Esophagus muscularis mucosa (tissue), 4 donors: ENCODE measurements around the gene IQGAP2. TPM values are rescaled to one million over a fixed set of nuclear protein-coding genes. Genes with fewer than 3 reads are reported as not detected.

Source experiments
- DNase-seq: peaks from one replicate; pipeline ENCODE4 v3.0.0-alpha.2; 2017; ENCODE audit errors: extremely low spot score
- H3K27ac ChIP-seq, 4 donors: fragments of 200-600 bp; sonication (generic); replicated peaks in 1 of 4; 1 replicate in 3 of 4; 2 replicates in 1 of 4; pipeline ENCODE4 v1.5.1; 2016 to 2019; ENCODE audit warnings: mild to moderate bottlenecking in 1 of 4
- H3K27me3 ChIP-seq, 4 donors: fragments of 200-600 bp; sonication (generic); one replicate each; pipeline versions ENCODE4 v1.5.1 to v1.6.0; 2016 to 2019
- H3K36me3 ChIP-seq, 4 donors: fragments of 200-600 bp; sonication (generic); one replicate each; pipeline ENCODE4 v1.5.1; 2016 to 2019
- H3K4me1 ChIP-seq, 4 donors: fragments of 200-600 bp; sonication (generic); one replicate each; pipeline ENCODE4 v1.5.1; 2016 to 2019
- H3K4me3 ChIP-seq, 4 donors: fragments of 200-600 bp; sonication (generic); 1 replicate in 2 of 4; 2 replicates in 2 of 4; pipeline ENCODE4 v1.5.1; 2016 to 2019; ENCODE audit warnings: mild to moderate bottlenecking in 4 of 4, moderate library complexity in 1 of 4
- H3K9me3 ChIP-seq, 4 donors: fragments of 200-600 bp; sonication (generic); 1 replicate in 3 of 4; 2 replicates in 1 of 4; pipeline ENCODE4 v1.5.1; 2016 to 2019
- CTCF ChIP-seq, 3 experiments: fragments of 200-600 bp in 2 of 3; fragments of 450-650 bp in 1 of 3; sonication (generic) in 2 of 3; IDR thresholded peaks; one replicate each; pipeline ENCODE4 v1.5.1; 2017 to 2019; ENCODE audit warnings: antibody characterized with exemption in 3 of 3, mild to moderate bottlenecking in 2 of 3, moderate library complexity in 1 of 3
- EP300 ChIP-seq: sonication (generic); formaldehyde crosslinking; IDR thresholded peaks from one replicate; pipeline ENCODE4 v1.6.1; 2017; ENCODE audit warnings: antibody characterized with exemption
- POLR2A ChIP-seq: fragments of 450-650 bp; IDR thresholded peaks from one replicate; pipeline ENCODE4 v1.6.1; 2017; ENCODE audit warnings: antibody characterized with exemption, moderate library complexity, mild to moderate bottlenecking, low read depth
- POLR2AphosphoS5 ChIP-seq, 2 donors: sonication (generic); formaldehyde crosslinking; IDR thresholded peaks; one replicate each; pipeline ENCODE4 v1.6.1; 2017; ENCODE audit warnings: antibody characterized with exemption in 2 of 2
- WGBS: methylation state at CpG from one replicate; pipeline ENCODE4 v1.1.5; 2018; 5-methylcytosine and 5-hydroxymethylcytosine counted together
- intact Hi-C: fragments of 100-400 bp; cut with DNase I; formaldehyde crosslinking; loops from one replicate; pipeline ENCODE4 v1.15.1; 2023
- total RNA-seq, 4 donors: library from RNA; depleted of rRNA; stranded (reverse); fragments of >200 nt; gene quantifications; one replicate each; pipeline versions ENCODE4 v1.1.0 to v1.2.1, GENCODE V29; 2016

The IQGAP2 gene
- total RNA-seq, 4 donors from 2014 or later: 14.9 to 30.7 (median 20.8) TPM

DNA sequence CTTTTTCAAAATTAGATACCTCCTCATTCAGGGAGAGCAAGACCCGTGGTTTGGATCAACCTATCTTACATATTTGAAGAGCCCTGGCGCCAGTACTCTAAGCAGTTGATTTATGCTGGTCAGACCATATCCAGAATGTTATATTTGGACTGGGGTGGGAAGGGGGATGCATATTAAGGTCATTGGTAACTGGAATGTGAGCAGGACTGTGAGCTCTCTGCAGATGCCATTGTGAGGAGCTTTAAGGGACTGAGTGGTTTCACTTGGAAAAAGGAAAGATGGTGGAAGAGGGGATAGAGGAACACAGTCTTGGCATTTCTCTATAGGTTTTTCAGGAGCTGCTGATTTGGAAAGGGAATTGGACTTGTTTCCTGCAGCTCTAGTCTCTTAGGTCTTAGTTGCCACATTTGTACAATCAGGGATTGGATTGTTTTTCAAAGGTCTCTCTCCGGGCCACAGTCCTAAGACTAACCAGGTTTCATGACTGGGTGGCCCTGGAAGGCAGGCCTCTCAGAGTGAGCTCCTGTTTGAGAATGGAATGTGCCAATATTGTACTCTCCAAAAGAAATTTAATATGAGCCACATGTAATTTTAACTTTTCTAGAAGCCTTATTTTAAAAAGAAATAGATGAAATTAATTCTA lies 287.1 kb downstream of the IQGAP2 start:
- H3K36me3 ChIP-seq: no peaks in the 10 kb centered on the region
- no peak overlapping the region for H3K4me3 ChIP-seq
- 90% methylated on average over 3 of the region's 3 CpGs for WGBS
- no peaks in the 10 kb centered on the region for H3K9me3 ChIP-seq
- DNase-seq: no peak
- H3K27ac ChIP-seq: no peak overlapping the region
- H3K4me1 ChIP-seq: peaks cover 0 to 16% (median 5%) of the 10 kb centered on the region in 4 donors
- H3K27me3 ChIP-seq: no peaks in the 10 kb centered on the region
- TF ChIP-seq CTCF (IDR thresholded peaks at IDR 0.05) (no peak), EP300 (no peak), POLR2AphosphoS5 (IDR thresholded peaks at IDR 0.05) (no peak), POLR2A (no peak)
- intact Hi-C loops: no loop called here

- no peaks in the 10 kb centered on the region for H3K27me3 ChIP-seq
- no peaks in the 10 kb centered on the region for H3K36me3 ChIP-seq
- TF ChIP-seq POLR2AphosphoS5 (IDR thresholded peaks at IDR 0.05) (no peak), POLR2A (no peak), EP300 (no peak), CTCF (IDR thresholded peaks at IDR 0.05) (no peak)
- WGBS: 67% methylated on average over 7 of the region's 7 CpGs
- H3K4me3 ChIP-seq: no peak overlapping the region
- H3K4me1 ChIP-seq: peaks cover 0 to 16% (median 5%) of the 10 kb centered on the region in 4 donors
- no peaks in the 10 kb centered on the region for H3K9me3 ChIP-seq
- no peak for DNase-seq
- peak overlapping the region in 3 of 4 donors; percentile 35 to 63 (median 61) for H3K27ac ChIP-seq
- intact Hi-C loops: no loop called here
Observed at GRCh38 chr5:76690704-76691466, 287.8 kb downstream of the IQGAP2 start.

GRCh38 chr5:76691467-76692273 lies 288.6 kb downstream of the IQGAP2 start:
- Histone ChIP-seq H3K4me1 (peaks cover 0 to 16% (median 5%) of the 10 kb centered on the region in 4 donors), H3K36me3 (no peaks in the 10 kb centered on the region), H3K27ac (peak overlapping the region in 3 of 4 donors; percentile 35 to 63 (median 61)), H3K9me3 (no peaks in the 10 kb centered on the region), H3K27me3 (no peaks in the 10 kb centered on the region), H3K4me3 (no peak overlapping the region)
- no peak for DNase-seq
- no peak for TF ChIP-seq POLR2A
- no peak for TF ChIP-seq CTCF (IDR thresholded peaks at IDR 0.05)
- no peak for TF ChIP-seq POLR2AphosphoS5 (IDR thresholded peaks at IDR 0.05)
- no peak for TF ChIP-seq EP300
- intact Hi-C loops: no loop called here
- 63% methylated on average over 5 of the region's 5 CpGs for WGBS

DNA sequence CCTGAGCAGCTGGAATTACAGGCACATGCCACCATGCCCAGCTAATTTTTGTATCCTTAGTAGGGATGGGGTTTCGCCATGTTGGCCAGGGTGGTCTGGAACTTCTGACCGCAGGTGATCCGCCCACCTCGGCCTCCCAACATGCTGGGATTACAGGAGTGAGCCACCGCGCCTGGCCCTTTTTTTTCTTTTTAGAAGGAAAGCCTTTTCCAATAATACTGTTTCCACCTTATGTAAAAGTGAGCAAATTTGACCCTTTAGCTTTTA lies 289.1 kb downstream of the IQGAP2 start:
- Histone ChIP-seq H3K36me3 (no peaks in the 10 kb centered on the region), H3K9me3 (no peaks in the 10 kb centered on the region), H3K4me3 (no peak overlapping the region), H3K27ac (peak overlapping the region in 3 of 4 donors; percentile 35 to 63 (median 49)), H3K27me3 (no peaks in the 10 kb centered on the region), H3K4me1 (peaks cover 0 to 16% (median 5%) of the 10 kb centered on the region in 4 donors)
- TF ChIP-seq CTCF (IDR thresholded peaks at IDR 0.05) (no peak), EP300 (no peak), POLR2A (no peak)
- intact Hi-C loops: no loop called here
- 95% methylated on average over 6 of the region's 6 CpGs for WGBS
- no peak for DNase-seq
